H1 (cell line): Measurements from ENCODE around the gene MCTS1. TPM values are rescaled to one million over a fixed set of nuclear protein-coding genes. Genes with fewer than 3 reads are reported as not detected.

ENCODE experiments used
- CTCF ChIA-PET: fragments of 300-600 bp; sonication (Branson Sonifier 250); formaldehyde crosslinking; loops from one replicate; lab custom pipeline; 2021; ENCODE audit not compliant: partially characterized antibody; lab: Charles Lee
- POLR2A ChIA-PET: fragments of 300-600 bp; sonication (Branson Sonifier 250); formaldehyde crosslinking; loops from one replicate; lab custom pipeline; 2021; ENCODE audit warnings: inconsistent platforms; ENCODE audit not compliant: partially characterized antibody; lab: Charles Lee
- DNase-seq, 2 experiments: peaks; one replicate each; pipeline versions ENCODE4 v3.0.0 to v3.0.0-alpha.2; 2010 to 2022; ENCODE audit warnings: low spot score in 2 of 2, low read depth in 1 of 2, mixed read lengths in 1 of 2
- FAIRE-seq: peaks from 2 replicates; lab custom pipeline; 2011; peaks lifted over from hg19 to GRCh38; lab: Jason Lieb, UNC
- H2AFZ ChIP-seq: 2 replicates; pipeline ENCODE4 v1.8.1; 2012; ENCODE audit warnings: low read length, inconsistent platforms
- H2AK5ac ChIP-seq: 2 replicates; pipeline ENCODE4 v1.6.1; 2013; ENCODE audit warnings: low read depth, low read length
- H2BK120ac ChIP-seq: replicated peaks from 2 replicates; pipeline ENCODE3; 2013; ENCODE audit warnings: low read depth, low read length, inconsistent platforms
- H2BK12ac ChIP-seq: 2 replicates; pipeline ENCODE4 v1.6.1; 2013; ENCODE audit warnings: low read depth, low read length
- H2BK15ac ChIP-seq: 2 replicates; pipeline ENCODE4 v1.6.1; 2013; ENCODE audit warnings: low read length
- H2BK20ac ChIP-seq: 2 replicates; pipeline ENCODE4 v1.6.1; 2013; ENCODE audit warnings: low read length
- H2BK5ac ChIP-seq: 2 replicates; pipeline ENCODE4 v1.6.1; 2013; ENCODE audit warnings: low read depth, low read length
- H3K14ac ChIP-seq: 2 replicates; pipeline ENCODE4 v1.6.1; 2013; ENCODE audit warnings: inconsistent platforms; ENCODE audit not compliant: insufficient read length
- H3K18ac ChIP-seq: 2 replicates; pipeline ENCODE4 v1.6.1; 2013; ENCODE audit warnings: low read length; ENCODE audit errors: extremely low read depth
- H3K23ac ChIP-seq: 2 replicates; pipeline ENCODE4 v1.6.1; 2013; ENCODE audit warnings: inconsistent platforms; ENCODE audit not compliant: insufficient read length
- H3K23me2 ChIP-seq: 2 replicates; pipeline ENCODE4 v1.6.1; 2013; ENCODE audit warnings: low read depth, low read length
- H3K27ac ChIP-seq: 2 replicates; pipeline ENCODE4 v1.6.1; 2011; ENCODE audit warnings: low read depth, low read length, inconsistent platforms
- H3K27me3 ChIP-seq, 4 experiments: replicated peaks in 1 of 4; 1 replicate in 1 of 4; 2 replicates in 3 of 4; pipeline versions ENCODE4 v1.6.1 to v1.8.1; 2011 to 2013; ENCODE audit warnings: low read length in 3 of 4, mild to moderate bottlenecking in 3 of 4, inconsistent platforms in 2 of 4, mixed read lengths in 2 of 4, moderate library complexity in 1 of 4; ENCODE audit not compliant: control insufficient read depth in 3 of 4, insufficient read depth in 3 of 4; ENCODE audit errors: extremely low read depth in 1 of 4
- H3K36me3 ChIP-seq, 4 experiments: 2 replicates each; pipeline versions ENCODE4 v1.6.1 to v1.8.1; 2011 to 2013; ENCODE audit warnings: mild to moderate bottlenecking in 4 of 4, low read length in 3 of 4, moderate library complexity in 2 of 4, control low read depth in 1 of 4, inconsistent platforms in 1 of 4; ENCODE audit not compliant: insufficient read depth in 4 of 4, control insufficient read depth in 2 of 4
- H3K4ac ChIP-seq: replicated peaks from 2 replicates; pipeline ENCODE3; 2013; ENCODE audit warnings: low read length, low read depth, mixed read lengths, inconsistent platforms; ENCODE audit not compliant: insufficient read length
- H3K4me1 ChIP-seq, 4 experiments: replicated peaks in 1 of 4; 1 replicate in 1 of 4; 2 replicates in 3 of 4; pipeline versions ENCODE4 v1.6.1 to v1.8.1; 2011 to 2013; ENCODE audit warnings: low read length in 3 of 4, inconsistent platforms in 2 of 4, mixed read lengths in 1 of 4; ENCODE audit not compliant: insufficient read depth in 4 of 4, control insufficient read depth in 3 of 4
- H3K4me2 ChIP-seq, 2 experiments: 2 replicates each; pipeline versions ENCODE4 v1.6.1 to v1.8.1; 2011 to 2013; ENCODE audit warnings: low read depth in 2 of 2, low read length in 2 of 2, control low read depth in 1 of 2, inconsistent platforms in 1 of 2, mild to moderate bottlenecking in 1 of 2; ENCODE audit not compliant: insufficient read depth in 1 of 2
- H3K4me3 ChIP-seq, 4 experiments: fragments of 200-600, 300-600 bp in 1 of 4; sonication (generic), shearing (Covaris generic), sonication (Bioruptor Twin) in 1 of 4; 2 replicates each; pipeline versions ENCODE4 v1.5.1 to v1.8.1; 2011 to 2016; ENCODE audit warnings: low read length in 4 of 4, low read depth in 3 of 4, control low read depth in 2 of 4, inconsistent platforms in 2 of 4, mild to moderate bottlenecking in 2 of 4, mixed read lengths in 1 of 4, moderate library complexity in 1 of 4; ENCODE audit not compliant: insufficient read depth in 2 of 4; ENCODE audit errors: extremely low read depth in 1 of 4
- H3K56ac ChIP-seq: replicated peaks from 2 replicates; pipeline ENCODE3; 2013; ENCODE audit warnings: low read depth, mild to moderate bottlenecking, mixed read lengths, low read length, inconsistent platforms; ENCODE audit not compliant: insufficient read length
- H3K79me1 ChIP-seq: 2 replicates; pipeline ENCODE4 v1.6.1; 2013; ENCODE audit warnings: low read depth, low read length, control low read depth
- H3K79me2 ChIP-seq, 2 experiments: 2 replicates each; pipeline versions ENCODE4 v1.6.1 to v1.8.1; 2012 to 2013; ENCODE audit warnings: low read length in 2 of 2, mild to moderate bottlenecking in 2 of 2, inconsistent platforms in 1 of 2; ENCODE audit not compliant: insufficient read depth in 2 of 2, control insufficient read depth in 1 of 2
- H3K9ac ChIP-seq, 4 experiments: replicated peaks in 1 of 4; 1 replicate in 1 of 4; 2 replicates in 3 of 4; pipeline versions ENCODE4 v1.6.1 to v1.8.1; 2011 to 2013; ENCODE audit warnings: low read depth in 3 of 4, low read length in 3 of 4, control low read depth in 2 of 4, mild to moderate bottlenecking in 2 of 4, moderate library complexity in 2 of 4, inconsistent platforms in 1 of 4; ENCODE audit errors: extremely low read depth in 1 of 4
- H3K9me3 ChIP-seq, 2 experiments: 2 replicates each; pipeline versions ENCODE4 v1.6.1 to v1.8.1; 2012 to 2013; ENCODE audit warnings: mild to moderate bottlenecking in 2 of 2, moderate library complexity in 2 of 2, control low read depth in 1 of 2, inconsistent platforms in 1 of 2, low read depth in 1 of 2, low read length in 1 of 2, mixed read lengths in 1 of 2; ENCODE audit not compliant: insufficient read depth in 2 of 2
- H4K20me1 ChIP-seq, 2 experiments: replicated peaks in 1 of 2; 2 replicates each; pipeline versions ENCODE3 to v1.8.1; 2011 to 2013; ENCODE audit warnings: inconsistent platforms in 2 of 2, low read length in 2 of 2, mild to moderate bottlenecking in 1 of 2; ENCODE audit not compliant: insufficient read depth in 2 of 2, control insufficient read depth in 1 of 2
- H4K5ac ChIP-seq: 2 replicates; pipeline ENCODE4 v1.6.1; 2013; ENCODE audit warnings: low read length, low read depth, mixed read lengths, inconsistent platforms; ENCODE audit not compliant: insufficient read length
- H4K8ac ChIP-seq: 2 replicates; pipeline ENCODE4 v1.8.0; 2013; ENCODE audit warnings: mild to moderate bottlenecking, moderate library complexity, low read length, inconsistent platforms; ENCODE audit not compliant: insufficient read depth; ENCODE audit errors: extremely low read depth
- H4K91ac ChIP-seq: replicated peaks from 2 replicates; pipeline ENCODE3; 2013; ENCODE audit warnings: low read length, mixed read lengths, inconsistent platforms; ENCODE audit not compliant: insufficient read length
- BCL11A ChIP-seq, 2 experiments: IDR thresholded peaks; one replicate each; pipeline ENCODE4 v1.6.1; 2011; ENCODE audit warnings: low read depth in 2 of 2, low read length in 2 of 2, mild to moderate bottlenecking in 2 of 2
- CBX8 ChIP-seq: fragments of 300-800, 300-1000 bp; sonication (generic); IDR thresholded peaks from 2 replicates; pipeline ENCODE4 v1.7.1; 2016; ENCODE audit warnings: low read depth, low read length, borderline replicate concordance
- CEBPB ChIP-seq: IDR thresholded peaks from 2 replicates; pipeline ENCODE4 v1.6.1; 2012; ENCODE audit warnings: low read depth, low read length
- GABPA ChIP-seq: IDR thresholded peaks from 2 replicates; pipeline ENCODE4 v1.6.1; 2011; ENCODE audit warnings: mild to moderate bottlenecking, low read length, moderate library complexity, borderline replicate concordance; ENCODE audit not compliant: insufficient read depth
- MAX ChIP-seq: IDR thresholded peaks from 2 replicates; pipeline ENCODE4 v1.6.1; 2012; ENCODE audit warnings: inconsistent platforms
- NANOG ChIP-seq: IDR thresholded peaks from 2 replicates; pipeline ENCODE4 v1.6.1; 2011; ENCODE audit warnings: low read length, low read depth, mild to moderate bottlenecking, inconsistent platforms; ENCODE audit not compliant: insufficient read depth, poor library complexity, severe bottlenecking
- NRF1 ChIP-seq: IDR thresholded peaks from 2 replicates; pipeline ENCODE4 v1.6.1; 2011; ENCODE audit warnings: mild to moderate bottlenecking, low read depth, low read length, improper control_type of control experiment
- POU5F1 ChIP-seq: IDR thresholded peaks from 2 replicates; pipeline ENCODE4 v1.6.1; 2011; ENCODE audit warnings: low read depth, mild to moderate bottlenecking, low read length, moderate library complexity
- SP2 ChIP-seq: IDR thresholded peaks from 2 replicates; pipeline ENCODE4 v1.6.1; 2012; ENCODE audit warnings: mild to moderate bottlenecking, low read length, inconsistent platforms
- SUZ12 ChIP-seq: fragments of 200-600 bp; sonication (generic); IDR thresholded peaks from 2 replicates; pipeline ENCODE4 v1.6.1; 2012; ENCODE audit warnings: mild to moderate bottlenecking, inconsistent platforms, low read length, moderate library complexity, mixed read lengths
- WGBS, 2 experiments: shearing (Covaris generic) in 1 of 2; methylation state at CpG; one replicate each; pipeline versions ENCODE4 v1.1.6 to v1.1.7; 2013 to 2015; ENCODE audit warnings: low lambda C conversion rate in 2 of 2, mixed read lengths in 2 of 2, inconsistent platforms in 1 of 2, low coverage in 1 of 2, missing lambda C conversion rate in 1 of 2; ENCODE audit not compliant: insufficient replicate concordance in 2 of 2, insufficient coverage in 1 of 2, insufficient read length in 1 of 2; ENCODE audit errors: extremely low coverage in 1 of 2, missing lambda C conversion rate in 1 of 2; 5-methylcytosine and 5-hydroxymethylcytosine counted together
- polyA plus RNA-seq, 7 experiments: library from polyadenylated mRNA; depleted of rRNA in 3 of 7; stranded (reverse) in 5 of 7; unstranded in 2 of 7; fragments of >200 nt in 5 of 7; fragments of 200-250 nt in 2 of 7; gene quantifications; 1 replicate in 5 of 7; 2 replicates in 1 of 7; 4 replicates in 1 of 7; pipeline versions ENCODE4 v1.2.1 to v1.2.3, GENCODE V29; 2011 to 2013; ENCODE audit warnings: missing spikeins in 2 of 7, mixed read lengths in 2 of 7
- total RNA-seq: library from RNA; stranded (reverse); fragmentation: NEBNext Ultra II Directional; extraction: Animal tissue kit (Norgen Biotek cat#: 25700); gene quantifications from 2 replicates; pipeline ENCODE4 v1.2.1, GENCODE V29; 2021
- TF ChIP-seq, protein P1 (sequence below): IDR thresholded peaks from 2 replicates; pipeline ENCODE4 v1.6.1; 2012; ENCODE audit warnings: inconsistent platforms

MCTS1 gene
- total and polyA plus RNA-seq, 2 of the 8 experiments (the other 6 are each of a cell fraction or from before 2014, with no cell fraction given), result 19.2 to 31.6 TPM

DNA sequence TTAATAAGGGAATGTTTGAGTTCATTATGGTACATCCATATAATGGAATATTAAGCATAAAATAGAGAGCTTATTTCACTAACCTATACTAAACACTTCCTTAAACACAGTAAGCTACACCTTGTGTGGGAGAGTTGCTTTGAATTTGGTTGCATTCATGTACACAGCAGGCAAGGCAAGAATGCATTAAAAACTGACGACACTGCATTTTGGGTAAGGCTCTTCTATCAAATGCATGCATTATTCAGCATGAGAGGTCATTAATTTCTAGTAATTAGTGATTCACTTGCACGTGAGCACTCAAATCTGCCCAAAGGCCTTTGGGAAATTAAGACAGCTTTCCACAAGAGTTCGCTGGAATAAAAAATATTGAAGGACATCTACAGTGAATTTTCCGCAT is 34.7 kb downstream of the MCTS1 start:
- no peaks in the 10 kb centered on the region for H4K20me1 ChIP-seq
- no peak overlapping the region for H2BK15ac ChIP-seq
- no peak overlapping the region for H2BK5ac ChIP-seq
- H3K56ac ChIP-seq, result no peak overlapping the region
- H2AK5ac ChIP-seq, result no peak overlapping the region
- no peak overlapping the region for H4K91ac ChIP-seq
- H3K4ac ChIP-seq, result no peak overlapping the region
- no peak for FAIRE-seq
- H2AFZ ChIP-seq, result no peak overlapping the region
- H4K5ac ChIP-seq, result no peak overlapping the region
- no peak overlapping the region for H2BK12ac ChIP-seq
- H3K23ac ChIP-seq, result no peak overlapping the region
- H3K4me1 ChIP-seq, result no peaks in the 10 kb centered on the region
- no peaks in the 10 kb centered on the region for H3K9me3 ChIP-seq
- no peak overlapping the region for H3K9ac ChIP-seq
- H3K27me3 ChIP-seq, result no peaks in the 10 kb centered on the region
- H3K18ac ChIP-seq, result no peak overlapping the region
- no peak overlapping the region for H3K4me2 ChIP-seq
- H3K79me1 ChIP-seq, result no peaks in the 10 kb centered on the region
- H3K36me3 ChIP-seq, result no peaks in the 10 kb centered on the region
- ChIA-PET CTCF (no interaction called here), POLR2A (no interaction called here)
- H3K79me2 ChIP-seq, result no peaks in the 10 kb centered on the region
- H3K23me2 ChIP-seq, result no peaks in the 10 kb centered on the region
- WGBS, 2 experiments, result 90% methylated on average over 4 of the region's 4 CpGs; no CpG with 5 or more reads in 1 of the 2 experiments
- no peak for DNase-seq
- H3K14ac ChIP-seq, result no peak overlapping the region
- H4K8ac ChIP-seq, result no peak overlapping the region
- H2BK20ac ChIP-seq, result no peak overlapping the region
- no peak overlapping the region for H3K4me3 ChIP-seq
- no peak overlapping the region for H3K27ac ChIP-seq
- no peak overlapping the region for H2BK120ac ChIP-seq
- TF ChIP-seq CBX8, result no peak
- no peak for TF ChIP-seq CEBPB
- no peak for TF ChIP-seq SUZ12
- no peak for TF ChIP-seq POU5F1
- TF ChIP-seq, protein P1, sequence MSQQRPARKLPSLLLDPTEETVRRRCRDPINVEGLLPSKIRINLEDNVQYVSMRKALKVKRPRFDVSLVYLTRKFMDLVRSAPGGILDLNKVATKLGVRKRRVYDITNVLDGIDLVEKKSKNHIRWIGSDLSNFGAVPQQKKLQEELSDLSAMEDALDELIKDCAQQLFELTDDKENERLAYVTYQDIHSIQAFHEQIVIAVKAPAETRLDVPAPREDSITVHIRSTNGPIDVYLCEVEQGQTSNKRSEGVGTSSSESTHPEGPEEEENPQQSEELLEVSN, result no peak
- no peak for TF ChIP-seq MAX
- TF ChIP-seq GABPA, result no peak
- TF ChIP-seq NRF1, result no peak
- TF ChIP-seq BCL11A (IDR thresholded peaks at IDR 0.05; ENCODE audit: low read depth in 2 of 2, low read length in 2 of 2), result no peak
- TF ChIP-seq NANOG, result no peak
- no peak for TF ChIP-seq SP2
